HEK293 (cell line): Measurements from ENCODE around the gene HBEGF.

ENCODE experiments used
- CTCF ChIA-PET: fragments of 350-600 bp; formaldehyde crosslinking; extraction: SDS; loops from one replicate; lab custom pipeline; 2021; ENCODE audit warnings: antibody characterized with exemption; lab: Yijun Ruan, JAX
- POLR2A ChIA-PET: fragments of 300-600 bp; formaldehyde crosslinking; extraction: SDS; loops from one replicate; lab custom pipeline; 2020; ENCODE audit warnings: antibody characterized with exemption, inconsistent platforms; lab: Yijun Ruan, JAX
- H3K27ac ChIP-seq: fragments of 200-500 bp; sonication (Bioruptor generic); 2 replicates; pipeline ENCODE4 v1.5.1; 2014; ENCODE audit warnings: low read depth, low read length, control low read depth, inconsistent platforms; ENCODE audit errors: extremely low read depth
- H3K36me3 ChIP-seq, 2 experiments: fragments of 200-500 bp in 1 of 2; sonication (Bioruptor generic) in 1 of 2; 1 replicate in 1 of 2; 2 replicates in 1 of 2; pipeline ENCODE4 v1.5.1; 2014 to 2017; ENCODE audit warnings: inconsistent platforms in 2 of 2, low read length in 2 of 2; ENCODE audit not compliant: control insufficient read depth in 2 of 2, insufficient read depth in 1 of 2
- H3K4me1 ChIP-seq: fragments of 200-500 bp; sonication (Bioruptor generic); 2 replicates; pipeline ENCODE4 v1.5.1; 2014; ENCODE audit warnings: mild to moderate bottlenecking, low read length, inconsistent platforms; ENCODE audit not compliant: control insufficient read depth, insufficient read depth
- H3K4me3 ChIP-seq: 2 replicates; pipeline ENCODE4 v1.5.1; 2011; ENCODE audit warnings: low read depth, mild to moderate bottlenecking, control low read depth, low read length, moderate library complexity
- H3K9me3 ChIP-seq: fragments of 200-500 bp; sonication (Bioruptor generic); 2 replicates; pipeline ENCODE4 v1.5.1; 2014; ENCODE audit warnings: low read depth, low read length, inconsistent platforms; ENCODE audit not compliant: control insufficient read depth, insufficient read depth
- GLIS2 ChIP-seq: fragments of 450-650 bp; formaldehyde crosslinking; IDR thresholded peaks from 2 replicates; pipeline ENCODE4 v1.5.1; 2016; ENCODE audit warnings: missing biosample characterization, missing genetic modification characterization
- HOXC10 ChIP-seq: sonication (generic); formaldehyde crosslinking; IDR thresholded peaks from 2 replicates; pipeline ENCODE4 v1.8.1; 2023; ENCODE audit warnings: mild to moderate bottlenecking, missing genetic modification reagents
- PATZ1 ChIP-seq: fragments of 450-650 bp; formaldehyde crosslinking; IDR thresholded peaks from 2 replicates; pipeline ENCODE4 v1.5.1; 2016; ENCODE audit warnings: missing biosample characterization, missing genetic modification characterization
- PRDM6 ChIP-seq: fragments of 450-650 bp; formaldehyde crosslinking; IDR thresholded peaks from 2 replicates; pipeline ENCODE4 v1.5.1; 2017; ENCODE audit warnings: missing biosample characterization, missing genetic modification characterization
- SCRT2 ChIP-seq: fragments of 450-650 bp; formaldehyde crosslinking; IDR thresholded peaks from 2 replicates; pipeline ENCODE4 v1.5.1; 2016; ENCODE audit warnings: missing biosample characterization, missing genetic modification characterization
- YY2 ChIP-seq: fragments of 450-650 bp; formaldehyde crosslinking; IDR thresholded peaks from 2 replicates; pipeline ENCODE4 v1.5.1; 2016; ENCODE audit warnings: missing biosample characterization, missing genetic modification characterization
- ZBTB11 ChIP-seq: fragments of 450-650 bp; formaldehyde crosslinking; conservative IDR thresholded peaks from 2 replicates; pipeline ENCODE4 v1.5.1; 2016; ENCODE audit warnings: low read depth, missing biosample characterization, missing genetic modification characterization
- ZBTB17 ChIP-seq: fragments of 450-650 bp; formaldehyde crosslinking; IDR thresholded peaks from 2 replicates; pipeline ENCODE4 v1.5.1; 2016; ENCODE audit warnings: missing biosample characterization, missing genetic modification characterization
- ZBTB26 ChIP-seq: fragments of 450-650 bp; formaldehyde crosslinking; optimal IDR thresholded peaks from 2 replicates; pipeline ENCODE3; 2016; ENCODE audit warnings: missing biosample characterization, mild to moderate bottlenecking, missing genetic modification characterization
- ZIC2 ChIP-seq: fragments of 450-650 bp; formaldehyde crosslinking; IDR thresholded peaks from 2 replicates; pipeline ENCODE4 v1.5.1; 2016; ENCODE audit warnings: missing biosample characterization, missing genetic modification characterization
- ZNF169 ChIP-seq: fragments of 450-650 bp; formaldehyde crosslinking; IDR thresholded peaks from 2 replicates; pipeline ENCODE4 v1.5.1; 2016; ENCODE audit warnings: missing biosample characterization, missing genetic modification characterization
- ZNF175 ChIP-seq: fragments of 450-650 bp; formaldehyde crosslinking; IDR thresholded peaks from 2 replicates; pipeline ENCODE4 v1.5.1; 2016; ENCODE audit warnings: missing biosample characterization, missing genetic modification characterization
- ZNF248 ChIP-seq: fragments of 450-650 bp; formaldehyde crosslinking; IDR thresholded peaks from 2 replicates; pipeline ENCODE4 v1.5.1; 2017; ENCODE audit warnings: missing biosample characterization, missing genetic modification characterization
- ZNF354C ChIP-seq: fragments of 450-650 bp; formaldehyde crosslinking; IDR thresholded peaks from 2 replicates; pipeline ENCODE4 v1.5.1; 2016; ENCODE audit warnings: missing biosample characterization, missing genetic modification characterization, low read depth, borderline replicate concordance
- ZNF416 ChIP-seq: fragments of 450-650 bp; formaldehyde crosslinking; IDR thresholded peaks from 2 replicates; pipeline ENCODE4 v1.5.1; 2016; ENCODE audit warnings: missing biosample characterization, missing genetic modification characterization
- ZNF501 ChIP-seq: fragments of 450-650 bp; formaldehyde crosslinking; IDR thresholded peaks from 2 replicates; pipeline ENCODE4 v1.5.1; 2016; ENCODE audit warnings: missing biosample characterization, missing genetic modification characterization
- ZNF529 ChIP-seq: fragments of 450-650 bp; formaldehyde crosslinking; IDR thresholded peaks from 2 replicates; pipeline ENCODE4 v1.5.1; 2017; ENCODE audit warnings: missing genetic modification characterization, missing biosample characterization; ENCODE audit not compliant: insufficient replicate concordance
- ZNF580 ChIP-seq: fragments of 450-650 bp; formaldehyde crosslinking; IDR thresholded peaks from 2 replicates; pipeline ENCODE4 v1.5.1; 2016; ENCODE audit warnings: missing biosample characterization, missing genetic modification characterization
- ZNF626 ChIP-seq: fragments of 450-650 bp; sonication (Bioruptor Pico); formaldehyde crosslinking; IDR thresholded peaks from 2 replicates; pipeline ENCODE4 v1.5.1; 2018; ENCODE audit warnings: missing biosample characterization, missing genetic modification characterization, inconsistent platforms
- ZNF639 ChIP-seq: fragments of 450-650 bp; formaldehyde crosslinking; IDR thresholded peaks from 2 replicates; pipeline ENCODE4 v1.5.1; 2016; ENCODE audit warnings: missing biosample characterization, missing genetic modification characterization
- ZNF76 ChIP-seq: fragments of 450-650 bp; formaldehyde crosslinking; IDR thresholded peaks from 2 replicates; pipeline ENCODE4; 2016; ENCODE audit warnings: low read depth, missing biosample characterization, missing genetic modification characterization, borderline replicate concordance
- ZXDB ChIP-seq: fragments of 450-650 bp; formaldehyde crosslinking; IDR thresholded peaks from 2 replicates; pipeline ENCODE4 v1.5.1; 2016; ENCODE audit warnings: missing biosample characterization, missing genetic modification characterization

HBEGF gene

GRCh38 chr5:140310434-140310833, 36.0 kb downstream of the HBEGF start (continued):
- no peak for TF ChIP-seq ZNF580 (tag by site-specific recombination)
- TF ChIP-seq, all 188 proteins: peak for 0

GRCh38 chr5:140309706-140310249, 36.6 kb downstream of the HBEGF start:
- CTCF ChIA-PET, result interaction anchor here (0.7 to 4.3 kb wide), 5 partner anchors 8 to 181 kb away, joined by 3 to 20 read pairs (median 4); no protein-coding TSS in a partner anchor
- TF ChIP-seq ZNF354C (tag by site-specific recombination), result no peak
- TF ChIP-seq ZNF529 (tag by site-specific recombination), result no peak
- no peak for TF ChIP-seq ZIC2 (tag by site-specific recombination)
- TF ChIP-seq YY2 (tag by site-specific recombination), result no peak
- no peak for TF ChIP-seq ZNF580 (tag by site-specific recombination)
- TF ChIP-seq HOXC10 (CRISPR knock-in tag), result no peak
- no peak for TF ChIP-seq ZXDB (tag by site-specific recombination)
- TF ChIP-seq, all 188 proteins: peak for 0
- POLR2A ChIA-PET, result interaction anchor here (1.7 kb wide), 1 partner anchor 37 kb away, joined by 8 read pairs; the partner anchor contains the start of gene HBEGF
- Histone ChIP-seq H3K36me3 (no peaks in the 10 kb centered on the region), H3K9me3 (no peaks in the 10 kb centered on the region), H3K27ac (no peak overlapping the region), H3K4me3 (no peak overlapping the region), H3K4me1 (no peaks in the 10 kb centered on the region)

GRCh38 chr5:140305471-140305870, 40.9 kb downstream of the HBEGF start:
- H3K4me3 ChIP-seq, result no peak overlapping the region
- ChIA-PET CTCF (interaction anchor here (0.9 to 1.2 kb wide), 3 partner anchors 11 to 66 kb away, joined by 3 to 6 read pairs (median 6); no protein-coding TSS in a partner anchor), POLR2A (no interaction called here)
- no peaks in the 10 kb centered on the region for H3K36me3 ChIP-seq
- TF ChIP-seq PATZ1 (tag by site-specific recombination), result no peak
- no peak for TF ChIP-seq ZNF639 (tag by site-specific recombination)
- no peak for TF ChIP-seq ZNF626
- no peak for TF ChIP-seq ZNF169
- no peak for TF ChIP-seq ZBTB17
- no peak for TF ChIP-seq ZNF248 (tag by site-specific recombination)
- no peak for TF ChIP-seq ZNF501
- TF ChIP-seq ZNF416, result no peak
- no peak for TF ChIP-seq ZNF175 (tag by site-specific recombination)
- no peak for TF ChIP-seq GLIS2 (tag by site-specific recombination)
- TF ChIP-seq SCRT2 (tag by site-specific recombination), result no peak
- TF ChIP-seq ZBTB26, result no peak
- no peak for TF ChIP-seq ZNF76 (tag by site-specific recombination)
- TF ChIP-seq ZBTB11 (tag by site-specific recombination), result no peak
- no peak for TF ChIP-seq PRDM6 (tag by site-specific recombination)
- H3K27ac ChIP-seq, result no peak overlapping the region
- H3K4me1 ChIP-seq, result peaks cover 12% of the 10 kb centered on the region
- no peaks in the 10 kb centered on the region for H3K9me3 ChIP-seq
